T-helper 1 cell treated with Interleukin-12 subunit alpha and Interleukin-12 subunit beta and Interleukin-4 antibody, amounts not matched to agents 30 ng/mL and 1 ng/mL, for 36 hours (primary cell): ENCODE measurements around the gene WBP11. TPM values are rescaled to one million over a fixed set of nuclear protein-coding genes. Genes with fewer than 3 reads are reported as not detected.
"Not testable (repeated sequence)": the region's sequence is repeated elsewhere in the genome, so short reads cannot be mapped to it uniquely, and the experiment has no call there.

Experiments used
- intact Hi-C: fragments of 100-400 bp; cut with micrococcal nuclease; formaldehyde crosslinking; loops from one replicate; pipeline ENCODE4 v1.15.1; 2024
- total RNA-seq: library from RNA; stranded (reverse); gene quantifications from 2 replicates; pipeline ENCODE4 v1.2.3, GENCODE V29; 2022

The WBP11 gene
- total RNA-seq, 1 donor from 2014 or later: 86.5 TPM

DNA sequence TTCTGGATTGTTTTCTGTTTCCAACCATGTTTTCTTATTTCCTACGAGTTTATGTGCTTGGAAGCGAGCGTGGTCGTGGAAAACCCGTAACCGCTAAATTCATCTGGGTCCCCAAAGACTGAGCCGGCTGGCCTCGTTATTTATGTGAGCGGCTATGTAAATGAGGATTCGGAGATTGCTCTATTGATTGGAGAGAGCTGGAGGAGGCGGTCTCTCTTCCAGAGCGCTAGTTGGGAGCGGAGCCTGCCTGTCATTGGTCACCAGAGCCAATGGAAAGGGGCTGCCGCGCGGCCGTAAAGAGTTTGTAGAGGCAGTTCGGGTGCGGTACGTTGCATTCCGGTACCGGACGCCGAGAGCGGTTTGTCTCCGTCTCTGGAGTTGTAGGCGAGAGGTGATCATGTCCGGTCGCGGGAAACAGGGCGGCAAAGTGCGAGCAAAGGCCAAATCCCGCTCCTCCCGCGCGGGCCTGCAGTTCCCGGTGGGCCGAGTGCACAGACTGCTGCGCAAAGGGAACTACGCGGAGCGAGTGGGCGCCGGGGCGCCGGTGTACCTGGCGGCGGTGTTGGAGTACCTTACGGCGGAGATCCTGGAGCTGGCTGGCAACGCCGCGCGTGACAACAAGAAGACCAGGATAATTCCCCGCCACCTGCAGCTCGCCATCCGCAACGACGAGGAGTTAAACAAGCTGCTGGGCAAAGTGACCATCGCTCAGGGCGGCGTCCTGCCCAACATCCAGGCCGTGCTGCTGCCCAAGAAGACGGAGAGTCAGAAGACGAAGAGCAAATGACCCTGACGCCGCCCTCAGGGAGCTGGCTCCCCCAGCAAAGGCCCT, 29.0 kb downstream of the WBP11 start:
- intact Hi-C loops: loop anchor here (1.0 to 10.0 kb wide), 12 partner anchors 29 to 1959 kb away; partner anchors contain the start of genes ARHGDIB, ATF7IP, C12orf60 and DDX47

DNA sequence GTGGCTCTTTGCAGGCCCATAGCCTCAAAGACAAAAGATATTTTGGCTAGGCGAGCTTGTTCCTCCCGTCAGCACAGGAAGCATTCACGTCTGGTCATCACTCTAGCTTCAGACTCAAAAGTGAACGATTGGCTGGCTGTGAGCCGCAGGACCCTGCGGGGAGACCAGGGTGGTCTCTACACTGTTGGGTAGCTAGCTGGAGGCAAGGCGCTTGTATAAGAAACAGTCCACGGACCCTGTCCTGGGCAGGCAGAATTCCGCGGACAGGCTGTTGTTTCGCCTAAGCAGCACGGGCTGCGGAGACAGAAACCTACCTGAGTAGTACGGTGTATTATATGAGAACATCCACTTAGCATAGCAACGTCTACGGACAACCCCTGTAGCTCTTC, 29.6 kb downstream of the WBP11 start:
- intact Hi-C loops: loop anchor here (1.0 to 10.0 kb wide), 12 partner anchors 30 to 1959 kb away; partner anchors contain the start of genes ARHGDIB, ATF7IP, C12orf60 and DDX47

DNA sequence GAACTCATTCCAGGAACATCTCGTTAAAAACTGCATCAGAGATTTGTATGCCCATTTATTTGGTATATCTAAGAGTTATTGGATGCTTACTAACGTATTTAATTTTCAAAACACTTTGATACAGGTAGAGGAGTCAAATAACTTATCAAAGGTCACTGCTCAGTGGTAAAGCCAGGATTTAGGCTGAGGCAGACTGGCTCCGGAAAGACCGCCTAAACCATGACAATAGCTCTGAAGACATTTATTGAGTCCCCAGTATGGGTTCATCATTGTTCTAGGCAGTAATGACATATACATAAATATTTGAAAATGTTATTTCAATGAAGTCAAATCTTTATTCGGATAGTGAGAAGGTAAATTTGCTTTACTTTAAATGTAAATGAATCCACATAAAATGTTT, 30.3 kb downstream of the WBP11 start:
- intact Hi-C loops: loop anchor here (5.0 to 10.0 kb wide), 5 partner anchors 131 to 1958 kb away; partner anchors contain the start of genes DDX47 and GSG1

DNA sequence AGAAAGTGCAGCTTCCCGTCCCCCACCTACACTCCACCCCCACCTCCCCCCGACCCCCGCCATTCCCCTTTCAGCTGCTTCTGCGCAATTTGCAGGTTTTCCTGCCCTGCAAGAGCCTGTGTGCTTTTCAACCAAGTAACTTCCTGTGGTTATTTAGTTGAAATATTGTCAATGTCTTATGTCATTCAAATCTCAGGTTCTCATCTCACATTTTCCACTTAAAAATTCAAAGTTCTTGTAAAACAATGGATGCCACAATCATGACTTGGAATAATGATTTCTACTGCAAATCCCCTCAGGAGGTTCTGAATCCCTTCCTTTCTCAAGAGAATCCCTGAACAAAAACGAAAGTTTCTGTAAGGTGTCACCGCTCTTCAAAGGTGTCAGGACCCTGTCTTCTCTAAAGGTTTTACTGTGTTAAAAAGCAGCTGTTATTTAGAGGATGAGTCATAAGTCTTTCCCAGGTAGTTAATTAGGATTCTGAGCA, 31.6 kb downstream of the WBP11 start:
- intact Hi-C loops: loop anchor here (2.0 to 10.0 kb wide), 9 partner anchors 49 to 1957 kb away; partner anchors contain the start of genes DDX47, EPS8 and GSG1

DNA sequence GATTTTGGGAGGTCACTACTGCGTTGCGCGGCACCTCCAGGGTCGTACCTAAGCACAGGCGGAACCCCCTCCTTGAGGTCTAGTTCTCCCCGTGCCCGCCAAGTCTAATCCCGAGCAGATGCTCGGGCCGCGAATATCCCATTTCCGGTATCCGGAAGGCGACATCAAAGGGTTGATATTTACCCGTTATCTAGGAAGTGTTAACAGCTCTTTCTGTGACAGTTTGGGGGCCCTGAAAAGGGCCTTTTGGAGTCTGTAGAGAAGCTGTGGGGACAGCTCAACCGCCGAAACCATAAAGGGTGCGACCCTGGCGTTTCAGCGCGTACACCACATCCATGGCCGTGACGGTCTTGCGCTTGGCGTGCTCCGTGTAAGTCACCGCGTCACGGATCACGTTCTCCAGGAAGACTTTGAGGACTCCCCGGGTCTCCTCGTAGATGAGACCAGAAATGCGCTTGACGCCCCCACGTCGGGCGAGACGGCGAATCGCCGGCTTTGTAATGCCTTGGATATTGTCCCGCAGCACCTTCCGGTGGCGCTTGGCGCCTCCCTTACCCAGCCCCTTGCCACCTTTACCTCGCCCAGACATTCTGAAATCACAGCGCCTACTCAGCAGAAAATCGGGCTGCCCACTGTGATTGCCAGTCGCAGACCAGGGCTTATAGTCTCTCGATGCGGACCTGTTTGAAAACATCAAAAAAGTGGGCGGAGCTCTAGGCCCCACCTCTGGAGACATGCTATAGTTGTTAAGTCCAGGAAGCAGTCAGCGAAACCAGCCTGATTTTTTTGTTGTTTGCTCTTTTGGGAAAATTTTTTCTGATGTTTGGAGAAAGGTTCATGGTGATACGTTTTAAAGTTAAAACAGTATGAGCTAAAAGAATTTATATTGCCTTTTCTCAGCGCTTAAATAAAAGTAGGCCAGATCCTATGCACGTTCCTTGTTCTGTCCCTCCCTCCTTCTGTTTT, 32.5 kb downstream of the WBP11 start:
- intact Hi-C loops: loop anchor here (1.0 to 10.0 kb wide), 15 partner anchors 48 to 1956 kb away; partner anchors contain the start of genes ARHGDIB, ATF7IP, DDX47 and EPS8

DNA sequence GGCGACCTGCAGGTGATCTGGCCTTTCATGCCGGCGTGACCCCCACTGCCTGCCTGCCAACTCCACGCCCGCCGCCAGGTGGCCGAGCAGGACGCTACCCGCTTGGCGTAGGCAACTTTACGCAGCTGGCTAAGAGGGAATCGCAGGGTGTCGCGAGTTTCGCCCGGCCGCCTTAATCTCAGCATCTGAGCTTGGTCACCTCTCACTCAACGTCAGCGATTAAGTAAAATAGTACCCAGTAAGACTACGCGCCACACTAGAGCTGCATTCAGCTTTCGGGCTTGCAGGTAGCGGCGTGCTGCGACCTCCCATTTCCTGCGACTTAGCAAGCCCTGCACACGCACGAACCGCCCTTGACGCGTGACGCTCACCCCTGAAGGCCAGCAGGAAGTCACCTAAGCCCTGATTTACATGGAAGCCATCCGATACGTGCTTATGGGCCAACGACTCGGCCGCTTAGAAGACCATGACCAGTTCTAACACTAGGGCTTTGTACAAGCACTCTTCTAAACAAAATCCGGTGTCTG, 33.2 kb downstream of the WBP11 start:
- intact Hi-C loops: loop anchor here (1.0 to 10.0 kb wide), 16 partner anchors 47 to 1955 kb away; partner anchors contain the start of genes ARHGDIB, ATF7IP, DDX47 and EPS8

DNA sequence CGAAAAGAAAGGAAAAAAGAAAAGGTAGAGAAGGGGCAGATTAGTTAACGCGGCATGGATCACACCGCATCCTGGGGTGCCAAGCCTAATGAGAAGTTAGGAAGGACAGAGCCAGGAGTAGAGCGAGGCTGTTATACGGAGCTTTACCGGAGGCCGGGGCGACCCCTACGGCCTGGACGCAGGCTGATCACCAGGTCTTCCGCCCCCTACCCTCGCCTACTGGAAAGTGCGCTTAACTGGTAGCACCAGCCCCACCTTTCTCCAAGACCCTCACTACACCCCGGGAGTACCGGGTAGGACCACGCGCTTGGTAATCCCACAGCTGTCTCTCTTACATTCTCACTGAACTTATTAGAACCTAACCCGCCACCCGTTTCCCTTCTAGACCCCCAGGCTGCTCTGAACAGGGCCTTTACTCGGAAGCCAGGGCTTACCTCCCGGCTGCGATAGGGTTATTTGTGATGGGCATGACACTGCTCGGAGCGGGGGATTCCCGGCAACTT, 33.8 kb downstream of the WBP11 start:
- intact Hi-C loops: loop anchor here (1.0 kb wide), 1 partner anchor 1113 kb away; the partner anchor contains the start of gene STRAP

DNA sequence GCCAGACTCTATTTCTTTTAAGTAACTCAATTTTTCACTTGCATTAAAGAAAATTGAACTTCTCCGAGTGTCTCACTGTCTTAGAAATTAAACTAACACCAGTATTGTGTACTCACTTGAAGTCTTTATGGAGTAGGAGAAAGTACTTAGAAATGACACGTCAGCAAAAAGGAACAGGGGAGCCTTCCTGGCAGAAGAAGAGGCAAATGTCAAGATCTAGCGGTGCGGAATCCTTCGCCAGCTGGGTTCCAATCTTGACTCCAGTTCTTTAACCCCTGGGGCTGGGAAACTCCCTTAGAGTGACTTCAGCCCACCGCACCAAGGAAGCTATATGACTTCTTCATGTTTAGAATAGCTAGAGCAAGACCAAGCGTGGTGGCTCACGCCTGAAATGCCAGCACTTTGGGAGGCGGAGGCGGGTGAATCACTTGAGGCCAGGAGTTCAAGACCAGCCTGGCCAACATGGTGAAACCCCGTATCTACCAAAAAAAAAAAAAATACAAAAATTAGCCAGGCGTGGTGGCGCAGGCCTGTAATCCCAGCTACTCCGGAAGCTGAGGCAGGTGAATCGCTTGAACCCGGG, 34.4 kb downstream of the WBP11 start:
- intact Hi-C loops: loop anchor here (1.0 kb wide), 1 partner anchor 1113 kb away; the partner anchor contains the start of gene STRAP

DNA sequence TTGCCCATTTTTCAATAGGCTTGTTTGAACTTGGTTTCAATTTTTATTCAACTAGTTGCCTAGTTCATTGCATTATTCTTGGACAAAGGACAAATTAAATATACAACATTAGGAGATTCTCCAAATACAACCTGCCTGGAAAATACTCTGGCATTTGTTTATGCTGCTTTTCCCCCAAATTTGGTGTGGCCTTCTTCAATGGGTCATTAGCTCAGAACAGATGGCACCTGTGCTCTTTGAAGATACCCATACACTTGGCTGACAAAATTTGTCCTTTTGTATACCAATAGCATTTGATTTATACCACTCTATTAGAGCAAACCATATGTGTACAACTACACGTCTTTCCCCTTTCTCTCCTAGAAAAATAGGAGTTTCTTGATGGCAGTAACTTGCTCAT, 35.7 kb downstream of the WBP11 start:
- intact Hi-C loops: no loop called here

DNA sequence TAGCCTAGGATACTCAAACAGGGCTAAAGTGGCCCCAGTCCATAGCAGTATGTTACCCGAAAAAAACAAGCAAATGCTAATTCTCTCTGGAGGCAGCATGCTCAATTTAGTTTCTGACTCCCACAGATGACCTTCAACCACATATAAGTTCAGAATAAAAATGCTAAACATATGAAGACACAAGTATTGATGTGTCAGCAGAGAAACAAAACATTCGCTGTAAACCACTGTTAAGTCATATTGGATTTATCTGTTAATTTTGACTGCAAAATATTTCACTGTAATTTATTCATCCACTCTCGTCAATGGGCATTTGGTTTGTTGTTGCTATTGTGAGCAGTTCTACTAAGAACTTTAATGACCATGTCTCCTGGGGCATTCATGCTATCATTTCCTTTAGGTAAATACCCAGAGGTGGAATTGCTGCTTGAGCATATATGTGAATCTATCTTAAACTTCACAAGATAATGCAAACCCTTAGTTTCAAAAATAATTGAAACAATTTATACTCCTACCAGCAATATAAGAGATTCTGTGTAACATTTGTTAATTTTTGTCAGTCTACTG, 36.5 kb downstream of the WBP11 start:
- intact Hi-C loops: no loop called here

DNA sequence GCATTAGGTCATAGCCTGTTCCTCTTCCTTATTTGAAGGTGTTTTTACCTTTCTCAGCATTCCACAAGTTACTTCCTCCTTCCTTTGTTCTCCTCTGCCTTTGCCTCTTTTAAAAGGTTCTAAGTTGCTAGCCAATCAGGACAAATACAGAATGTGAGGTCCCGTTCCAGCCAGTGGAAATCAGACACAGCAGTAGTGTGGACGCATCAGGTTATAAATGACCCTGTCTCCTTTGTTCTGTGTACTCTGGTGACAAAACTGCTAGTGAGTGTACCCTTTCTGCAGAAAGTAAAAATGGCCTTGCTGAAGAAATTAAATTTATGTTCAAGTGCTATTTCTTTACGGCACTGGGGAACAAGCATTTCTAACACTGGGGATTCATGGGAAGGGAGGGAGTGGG, 37.3 kb downstream of the WBP11 start:
- intact Hi-C loops: not testable (repeated sequence)

DNA sequence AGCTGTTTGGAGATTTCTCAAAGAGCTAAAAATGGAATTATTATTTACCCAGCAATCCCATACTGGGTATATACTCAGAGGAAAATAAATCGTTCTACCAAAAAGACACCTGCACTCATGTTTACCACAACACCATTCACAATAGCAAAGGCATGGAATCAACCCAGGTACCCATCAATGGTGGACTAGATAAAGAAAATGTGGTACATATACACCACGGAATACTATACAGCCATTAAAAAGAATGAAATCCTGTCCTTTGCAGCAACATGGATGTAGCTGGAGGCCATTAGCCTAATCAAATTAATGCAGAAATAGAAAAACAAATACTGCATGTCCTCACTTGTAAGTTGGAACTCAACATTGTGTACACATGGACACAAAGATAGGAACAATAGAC, 37.9 kb downstream of the WBP11 start:
- intact Hi-C loops: no loop called here

DNA sequence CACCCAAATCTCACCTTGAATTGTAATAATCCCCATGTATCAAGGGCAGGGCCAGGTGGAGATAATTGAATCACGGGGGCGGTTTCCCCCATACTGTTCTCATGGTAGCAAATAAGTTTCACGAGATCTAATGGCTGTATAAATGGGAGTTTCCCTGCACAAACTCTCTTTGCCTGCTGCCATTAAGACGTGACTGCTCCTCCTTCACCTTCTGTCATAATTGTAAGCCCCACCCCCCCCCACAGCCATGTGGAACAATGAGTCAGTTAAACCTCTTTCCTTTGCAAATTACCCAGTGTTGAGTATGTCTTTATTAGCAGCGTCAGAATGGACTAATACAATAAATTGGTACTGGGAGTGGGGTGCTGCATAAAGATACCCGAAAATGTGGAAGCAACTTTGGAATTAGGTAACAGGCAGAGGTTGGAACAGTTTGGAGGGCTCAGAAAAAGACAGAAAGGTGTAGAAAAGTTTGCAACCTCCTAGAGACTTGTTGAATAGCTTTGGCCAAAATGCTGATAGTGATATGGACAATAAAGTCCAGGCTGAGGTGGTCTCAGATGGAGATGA, 43.5 kb downstream of the WBP11 start:
- intact Hi-C loops: not testable (repeated sequence)

DNA sequence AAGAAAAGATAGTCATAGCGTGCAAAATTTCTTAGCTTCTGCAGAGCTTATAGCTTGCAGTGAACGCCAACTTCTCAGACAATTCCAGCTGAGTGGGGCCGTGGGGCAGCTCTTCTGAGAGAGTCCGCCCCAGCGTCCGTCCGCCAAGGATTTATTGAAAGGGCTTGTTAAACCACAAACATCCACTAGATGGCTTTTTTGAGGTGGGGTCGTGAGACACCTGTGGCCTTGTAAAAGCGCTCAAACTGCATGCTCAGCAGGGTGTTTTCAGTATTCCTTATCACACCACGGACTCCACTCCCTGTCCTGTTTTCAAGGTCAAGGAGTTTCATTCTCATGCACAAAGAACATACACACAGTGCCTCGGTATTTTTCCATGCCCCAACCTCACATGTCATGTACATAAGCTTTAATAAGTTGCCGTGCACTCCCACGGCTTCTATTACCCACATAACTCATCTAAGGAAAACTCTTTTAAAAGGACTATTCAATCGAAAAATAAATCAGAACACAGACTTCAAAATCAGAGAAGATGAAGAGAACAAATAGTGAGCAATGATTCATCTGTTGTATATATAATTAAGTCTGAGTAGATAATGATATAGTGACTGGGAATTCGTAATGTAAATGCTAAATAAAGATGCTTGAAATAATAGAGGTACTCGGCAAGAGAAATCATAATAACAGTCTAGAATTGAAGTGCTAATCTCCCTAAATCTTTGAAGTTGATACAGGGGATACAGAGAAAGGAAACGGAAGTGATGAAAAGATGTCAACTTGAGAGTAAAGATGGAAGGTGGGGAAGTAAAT, 46.7 kb downstream of the WBP11 start:
- intact Hi-C loops: no loop called here

DNA sequence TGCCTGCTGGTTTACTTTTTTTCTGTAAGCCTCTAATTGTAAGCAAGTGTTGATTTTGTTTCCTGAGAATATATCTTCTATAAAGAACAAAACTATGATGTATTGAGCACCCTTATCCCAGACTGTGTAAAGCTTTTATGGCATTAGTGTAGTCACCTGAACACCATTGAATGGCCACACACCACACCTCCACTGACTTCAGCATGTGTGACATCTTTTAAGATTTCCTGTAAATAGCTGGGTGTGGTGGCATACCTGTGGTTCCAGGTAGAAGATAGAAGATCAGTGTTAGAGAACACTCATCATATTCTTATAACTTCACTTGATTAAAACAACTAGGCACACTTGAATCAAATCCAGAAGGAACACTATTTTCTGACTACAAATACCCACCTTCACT, 51.3 kb downstream of the WBP11 start:
- intact Hi-C loops: no loop called here

DNA sequence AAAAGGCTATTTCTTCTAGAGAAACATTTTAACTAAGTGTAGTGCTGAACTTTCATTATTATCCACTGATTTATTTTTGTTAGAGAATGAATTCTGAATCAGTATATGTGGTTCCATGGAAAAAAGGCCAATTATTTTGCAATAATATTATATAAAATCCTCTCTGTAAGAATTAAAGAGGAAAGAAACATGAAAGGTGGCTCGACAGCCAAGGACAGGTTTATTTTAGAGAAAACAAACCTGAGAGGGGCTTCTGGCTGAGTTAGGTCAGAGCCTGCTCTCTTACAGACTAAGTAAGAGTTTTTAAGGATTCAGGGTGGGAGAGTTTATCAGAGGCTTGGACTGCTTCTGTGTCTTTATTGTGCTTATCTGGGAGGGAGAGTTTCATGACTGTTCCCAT, 60.2 kb downstream of the WBP11 start:
- intact Hi-C loops: no loop called here

DNA sequence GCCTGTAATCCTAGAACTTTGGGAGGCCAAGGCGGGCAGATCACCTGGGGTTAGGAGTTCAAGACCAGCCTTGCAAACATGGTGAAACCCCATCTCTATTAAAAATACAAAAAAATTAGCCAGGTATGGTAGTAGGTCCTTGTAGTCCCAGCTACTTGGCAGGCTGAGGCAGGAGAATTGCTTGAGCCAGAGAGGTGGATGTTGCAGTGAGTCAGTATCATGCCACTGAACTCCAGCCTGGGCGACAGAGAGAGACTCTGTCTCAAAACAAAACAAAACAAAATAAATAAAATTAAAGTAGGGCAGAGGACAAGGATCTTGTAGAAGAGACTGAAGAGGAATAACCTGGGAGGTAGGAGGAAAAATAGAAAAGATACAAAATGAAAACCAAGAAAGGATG, 61.3 kb downstream of the WBP11 start:
- intact Hi-C loops: no loop called here

DNA sequence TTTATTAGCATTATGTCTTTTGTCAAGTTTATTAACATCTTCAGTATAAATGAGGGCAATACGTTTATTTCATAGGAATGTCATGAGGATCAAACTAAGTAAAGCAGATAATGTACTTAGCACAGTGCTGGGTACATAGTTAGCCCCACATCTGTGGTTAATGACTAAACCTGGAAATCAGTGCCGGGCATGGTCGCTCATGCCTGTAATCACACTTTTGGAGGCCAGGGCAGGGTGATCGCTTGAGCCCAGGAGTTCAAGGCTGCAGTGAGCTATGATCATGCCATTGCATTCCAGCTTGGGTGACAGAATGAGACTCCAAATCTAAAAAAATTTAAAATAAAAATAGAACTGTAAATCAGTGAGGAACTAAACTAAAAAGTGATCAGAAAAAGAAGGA, 62.1 kb downstream of the WBP11 start:
- intact Hi-C loops: no loop called here

DNA sequence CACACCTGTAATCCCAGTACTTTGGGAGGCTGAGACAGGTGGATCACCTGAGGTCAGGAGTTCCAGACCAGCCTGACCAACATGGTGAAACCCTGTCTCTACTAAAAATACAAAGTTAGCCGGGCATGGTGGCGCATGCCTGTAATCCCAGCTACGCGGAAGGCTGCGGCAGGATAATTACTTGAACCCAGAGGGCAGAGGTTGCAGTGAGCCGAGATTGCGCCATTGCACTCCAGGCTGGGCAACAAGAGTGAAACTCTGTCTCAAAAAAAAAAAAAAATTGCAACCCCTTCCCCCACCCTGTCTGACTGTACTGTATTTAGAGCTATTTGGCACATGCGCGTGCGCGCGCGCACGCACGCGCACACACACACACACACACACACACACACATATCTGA, 66.8 kb downstream of the WBP11 start:
- intact Hi-C loops: not testable (repeated sequence)
